Ovary (tissue), 3 donors: ENCODE measurements around the gene CERKL.

ENCODE experiments used
- CTCF ChIP-seq, 3 donors: fragments of 450-650 bp in 2 of 3; fragments of 200-600 bp in 1 of 3; IDR thresholded peaks; one replicate each; pipeline versions ENCODE4 v1.5.1 to v1.8.0; 2016 to 2022; ENCODE audit warnings: antibody characterized with exemption in 3 of 3, mild to moderate bottlenecking in 1 of 3
- EP300 ChIP-seq: sonication (generic); formaldehyde crosslinking; IDR thresholded peaks from one replicate; pipeline ENCODE4 v1.6.1; 2017; ENCODE audit warnings: antibody characterized with exemption
- POLR2A ChIP-seq: fragments of 450-650 bp; IDR thresholded peaks from one replicate; pipeline ENCODE4 v1.6.1; 2017; ENCODE audit warnings: antibody characterized with exemption, mild to moderate bottlenecking, moderate library complexity
- donor health status: DM: no; HTN: no; CAD: no.

DNA sequence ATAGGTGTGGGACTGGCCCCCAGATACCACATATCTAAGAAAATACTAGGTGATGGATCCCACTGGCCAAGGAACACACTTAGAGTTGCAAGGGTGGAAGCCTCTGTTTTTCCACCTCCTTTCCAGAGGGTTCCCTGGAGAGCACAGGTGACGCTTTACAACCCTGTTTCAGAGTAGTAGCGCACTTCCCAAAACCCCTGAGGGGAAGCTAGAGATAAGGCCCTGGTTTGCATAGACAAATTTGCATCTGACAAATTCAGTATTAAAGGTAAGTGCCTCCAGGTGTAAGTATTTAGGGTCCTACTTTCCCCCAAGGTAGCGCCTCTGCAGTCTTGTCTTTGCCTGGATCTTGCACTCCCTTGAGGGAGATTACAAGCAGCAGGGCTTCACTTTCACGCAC, 474 bp upstream of the CERKL start:
- TF ChIP-seq CTCF (IDR thresholded peaks at IDR 0.05) (no peak), POLR2A (no peak), EP300 (no peak)
